GM12878 (cell line): ENCODE measurements around the gene NEK5. TPM values are rescaled to one million over a fixed set of nuclear protein-coding genes. Genes with fewer than 3 reads are reported as not detected.

Source experiments
- ATAC-seq: fragments of 200-7000 bp; cut with Tn5 transposase; 3 replicates; pipeline ENCODE4 v1.9.1; 2020; ENCODE audit warnings: mild to moderate bottlenecking, moderate library complexity
- BruUV-seq: library from RNA; stranded (reverse); fragments of 400-500 nt; replicated peaks from 2 replicates; lab custom pipeline; 2021; lab: Mats Ljungman, UMichigan
- CTCF ChIA-PET: fragments of 300-600 bp; sonication (Branson Sonifier 250); formaldehyde crosslinking; extraction: SDS; loops from one replicate; lab custom pipeline; 2021; ENCODE audit warnings: inconsistent platforms; lab: Yijun Ruan, JAX
- POLR2A ChIA-PET: fragments of 350-600 bp; formaldehyde crosslinking; extraction: SDS; loops from one replicate; lab custom pipeline; 2021; ENCODE audit warnings: inconsistent platforms; lab: Charles Lee
- RAD21 ChIA-PET: fragments of 300-600 bp; sonication (Branson Sonifier 250); formaldehyde crosslinking; loops from one replicate; lab custom pipeline; 2023; ENCODE audit warnings: antibody characterized with exemption; ENCODE audit not compliant: unreplicated experiment; lab: Charles Lee
- SMC1A ChIA-PET: fragments of 300-600 bp; sonication (Branson Sonifier 250); formaldehyde crosslinking; loops from one replicate; lab custom pipeline; 2023; ENCODE audit not compliant: unreplicated experiment, uncharacterized antibody; lab: Charles Lee
- DNase-seq: peaks from one replicate; pipeline ENCODE4 v3.0.0-alpha.2; 2011; ENCODE audit warnings: low read depth, low spot score
- FAIRE-seq: peaks from 3 replicates; lab custom pipeline; 2011; peaks lifted over from hg19 to GRCh38; lab: Jason Lieb, UNC
- H2AFZ ChIP-seq: 2 replicates; pipeline ENCODE4 v1.6.0; 2011; ENCODE audit warnings: low read depth, low read length, control low read depth; ENCODE audit not compliant: control insufficient read depth
- H3K27ac ChIP-seq: 2 replicates; pipeline ENCODE4 v1.5.1; 2011; ENCODE audit warnings: control low read depth; ENCODE audit not compliant: control insufficient read depth, insufficient read depth
- H3K27me3 ChIP-seq, 2 experiments: replicated peaks in 1 of 2; 2 replicates each; pipeline versions ENCODE4 v1.6.0 to v1.6.1; 2011; ENCODE audit warnings: low read length in 1 of 2; ENCODE audit not compliant: control insufficient read depth in 2 of 2, insufficient read depth in 2 of 2
- H3K36me3 ChIP-seq, 2 experiments: 2 replicates each; pipeline ENCODE4 v1.5.1; 2011; ENCODE audit warnings: low read length in 1 of 2; ENCODE audit not compliant: control insufficient read depth in 2 of 2, insufficient read depth in 2 of 2
- H3K4me1 ChIP-seq: 2 replicates; pipeline ENCODE4 v1.6.1; 2011; ENCODE audit warnings: mild to moderate bottlenecking, low read length, moderate library complexity, mixed read lengths; ENCODE audit not compliant: control insufficient read depth, insufficient read depth
- H3K4me2 ChIP-seq: 2 replicates; pipeline ENCODE4 v1.6.0; 2011; ENCODE audit warnings: control low read depth; ENCODE audit not compliant: control insufficient read depth, insufficient read depth
- H3K4me3 ChIP-seq: fragments of 200-600 bp; sonication (generic); 2 replicates; pipeline ENCODE4 v1.5.1; 2016
- H3K79me2 ChIP-seq: 2 replicates; pipeline ENCODE4 v1.6.0; 2011; ENCODE audit warnings: low read length; ENCODE audit not compliant: control insufficient read depth, insufficient read depth
- H3K9ac ChIP-seq: 2 replicates; pipeline ENCODE4 v1.8.0; 2011; ENCODE audit warnings: low read length, control low read depth, mixed read lengths; ENCODE audit not compliant: control insufficient read depth, insufficient read depth
- H3K9me3 ChIP-seq: replicated peaks from 3 replicates; pipeline ENCODE4 v1.5.1; 2011; ENCODE audit warnings: mild to moderate bottlenecking, low read length; ENCODE audit not compliant: control insufficient read depth, insufficient read depth
- H4K20me1 ChIP-seq: 2 replicates; pipeline ENCODE4 v1.6.0; 2011; ENCODE audit not compliant: control insufficient read depth, insufficient read depth
- BRCA1 ChIP-seq: IDR thresholded peaks from 2 replicates; pipeline ENCODE4 v1.6.1; 2011; ENCODE audit warnings: low read depth, low read length, improper control_type of control experiment
- CBX5 ChIP-seq: sonication (generic); IDR thresholded peaks from 2 replicates; pipeline ENCODE4 v1.6.1; 2016; ENCODE audit warnings: low read depth, moderate library complexity, mild to moderate bottlenecking, inconsistent platforms
- FOS ChIP-seq: IDR thresholded peaks from 3 replicates; pipeline ENCODE4 v1.6.1; 2011; ENCODE audit warnings: borderline replicate concordance; ENCODE audit not compliant: insufficient read length; ENCODE audit errors: extremely low read depth
- LARP7 ChIP-seq: fragments of 450-650 bp; IDR thresholded peaks from 2 replicates; pipeline ENCODE4 v1.6.1; 2017; ENCODE audit warnings: mild to moderate bottlenecking
- MEF2B ChIP-seq: fragments of 450-650 bp; IDR thresholded peaks from 2 replicates; pipeline ENCODE4 v1.6.1; 2018; ENCODE audit warnings: mild to moderate bottlenecking, moderate library complexity; ENCODE audit not compliant: partially characterized antibody, poor library complexity, severe bottlenecking
- NFYB ChIP-seq: IDR thresholded peaks from 2 replicates; pipeline ENCODE4 v1.6.1; 2011; ENCODE audit warnings: low read depth, mild to moderate bottlenecking, low read length, improper control_type of control experiment, moderate library complexity; ENCODE audit not compliant: insufficient read depth
- POLR2A ChIP-seq: IDR thresholded peaks from 2 replicates; pipeline ENCODE4 v1.6.1; 2011; ENCODE audit warnings: low read depth, mild to moderate bottlenecking, low read length
- RBBP5 ChIP-seq: fragments of 200-600 bp; sonication (generic); conservative IDR thresholded peaks from 2 replicates; pipeline ENCODE4 v1.6.1; 2016
- TARDBP ChIP-seq: IDR thresholded peaks from 2 replicates; pipeline ENCODE4 v1.6.1; 2016; ENCODE audit warnings: borderline replicate concordance
- TCF12 ChIP-seq: IDR thresholded peaks from 2 replicates; pipeline ENCODE4 v1.6.1; 2011; ENCODE audit warnings: low read depth, mild to moderate bottlenecking, low read length
- ZBED1 ChIP-seq: IDR thresholded peaks from 2 replicates; pipeline ENCODE4 v1.6.1; 2016; ENCODE audit warnings: borderline replicate concordance
- ZBTB33 ChIP-seq: fragments of 450-650 bp; IDR thresholded peaks from 2 replicates; pipeline ENCODE4 v1.6.1; 2017; ENCODE audit warnings: mild to moderate bottlenecking
- ZNF207 ChIP-seq: fragments of 450-650 bp; IDR thresholded peaks from 2 replicates; pipeline ENCODE4 v1.6.1; 2014; ENCODE audit warnings: antibody characterized with exemption, mild to moderate bottlenecking, borderline replicate concordance
- WGBS: methylation state at CpG from one replicate; pipeline ENCODE4 v1.1.6; 2016; ENCODE audit warnings: low lambda C conversion rate; ENCODE audit not compliant: insufficient replicate concordance, insufficient coverage; ENCODE audit errors: missing lambda C conversion rate; 5-methylcytosine and 5-hydroxymethylcytosine counted together
- in situ Hi-C: fragments of 300-500 bp; cut with MboI; formaldehyde crosslinking; loops from 9 replicates; pipeline ENCODE4 v1.14.3; 2018; ENCODE audit warnings: mixed read lengths
- intact Hi-C: fragments of 100-400 bp; cut with micrococcal nuclease; formaldehyde crosslinking; loops from one replicate; pipeline ENCODE4 v1.14.2; 2022; ENCODE audit not compliant: unreplicated experiment
- polyA plus RNA-seq, 11 experiments: library from polyadenylated mRNA; depleted of rRNA in 4 of 11; unstranded in 6 of 11; stranded (reverse) in 5 of 11; fragments of >200 nt; fragmentation: Nextera tagmentation in 4 of 11; fragmentation: Illumina TruSeq in 1 of 11; extraction: Ambion mirVana in 4 of 11; extraction: Trizol in 1 of 11; gene quantifications; 1 replicate in 1 of 11; 2 replicates in 10 of 11; pipeline versions ENCODE4 v1.2.1 to v1.2.3, GENCODE V29; 2011 to 2016; ENCODE audit warnings: inconsistent platforms in 2 of 11, missing spikeins in 2 of 11, low read depth in 1 of 11
- total RNA-seq, 4 experiments: library from RNA; depleted of rRNA in 3 of 4; stranded (reverse); fragments of >200 nt in 3 of 4; fragmentation: Illumina TruSeq in 1 of 4; extraction: Trizol in 1 of 4; gene quantifications; 2 replicates each; pipeline versions ENCODE4 v1.2.1 to v1.2.3, GENCODE V29; 2013 to 2021

The NEK5 gene
- total and polyA plus RNA-seq, 10 of the 15 experiments (the other 5 are each of a cell fraction or from before 2014, with no cell fraction given) = 0.04 to 0.32 (median 0.20) TPM; not detected in 6

DNA sequence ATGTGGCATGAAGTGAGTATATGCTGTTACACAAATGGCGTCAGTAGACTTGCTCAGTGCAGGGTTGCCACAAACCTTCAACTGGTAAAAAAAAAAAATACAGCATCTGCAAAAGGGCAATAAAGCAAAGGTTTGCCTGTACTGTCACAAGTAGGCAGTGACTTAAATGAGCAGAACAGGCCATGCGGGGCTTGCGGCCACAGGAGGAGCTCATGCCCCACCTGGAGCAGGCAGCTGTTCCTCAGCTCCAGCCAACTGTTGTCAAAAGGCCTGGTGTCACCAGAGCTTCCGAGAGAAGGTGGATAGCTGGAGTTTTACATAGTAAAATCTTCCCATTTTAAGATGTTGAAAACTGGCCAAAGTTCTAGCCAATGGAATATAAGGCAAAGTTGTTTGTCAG lies 125.3 kb downstream of the NEK5 start:
- FAIRE-seq = no peak

More for the DNA sequence above, 125.3 kb downstream of the NEK5 start:
- intact Hi-C loops = loop anchor here (5.0 kb wide), 1 partner anchor 234 kb away; no protein-coding TSS in a partner anchor
- no peak overlapping the region for H3K4me2 ChIP-seq
- DNase-seq (no peak), ATAC-seq (no peak)
- ChIA-PET SMC1A (interaction anchor here (0.7 to 2.1 kb wide), 2 partner anchors 9 to 124 kb away, joined by 5 to 6 read pairs; partner anchors contain the start of gene ALG11), RAD21 (no interaction called here), POLR2A (no interaction called here), CTCF (interaction anchor here (0.6 to 5.5 kb wide), 5 partner anchors 14 to 134 kb away, joined by 3 to 36 read pairs (median 3); no protein-coding TSS in a partner anchor)
- H3K9ac ChIP-seq = no peak overlapping the region
- H3K36me3 ChIP-seq = no peaks in the 10 kb centered on the region
- H3K27ac ChIP-seq = no peak overlapping the region
- no peaks in the 10 kb centered on the region for H3K9me3 ChIP-seq
- BruUV-seq = no TSS peak
- peaks cover 2 to 4% of the 10 kb centered on the region in 2 experiments; a peak in 3 of 4 replicates for H3K27me3 ChIP-seq
- in situ Hi-C loops = no loop called here
- no peaks in the 10 kb centered on the region for H3K79me2 ChIP-seq
- H4K20me1 ChIP-seq = no peaks in the 10 kb centered on the region
- no peak overlapping the region for H3K4me3 ChIP-seq
- no peak for TF ChIP-seq BRCA1
- TF ChIP-seq ZNF207 = no peak
- TF ChIP-seq TARDBP = no peak
- TF ChIP-seq MEF2B = no peak
- TF ChIP-seq LARP7 = no peak
- TF ChIP-seq CBX5 = no peak
- TF ChIP-seq RBBP5 = no peak
- TF ChIP-seq TCF12 = no peak
- no peak for TF ChIP-seq POLR2A
- no peak for TF ChIP-seq ZBED1
- no peak for TF ChIP-seq FOS
- TF ChIP-seq NFYB = no peak
- no peak for TF ChIP-seq ZBTB33
- no peaks in the 10 kb centered on the region for H3K4me1 ChIP-seq
- no peak overlapping the region for H2AFZ ChIP-seq
- WGBS = 70% methylated on average over 4 of the region's 4 CpGs
